Left renal pelvis (tissue), 4 donors: Measurements from ENCODE around the gene CACNA1E. TPM values are rescaled to one million over a fixed set of nuclear protein-coding genes. Genes with fewer than 3 reads are reported as not detected.

ENCODE experiments used
- DNase-seq, 4 donors: peaks; one replicate each; pipeline ENCODE4 v3.0.0-alpha.2; 2013; ENCODE audit warnings: low read depth in 4 of 4, low spot score in 3 of 4
- polyA plus RNA-seq, 4 donors: library from polyadenylated mRNA; unstranded; fragments of 120-200 nt; gene quantifications; one replicate each; pipeline ENCODE4 v1.2.1, GENCODE V29; 2013; ENCODE audit not compliant: insufficient read length in 4 of 4

CACNA1E gene
- polyA plus RNA-seq, 4 donors = 0.19 to 0.47 (median 0.41) TPM

DNA sequence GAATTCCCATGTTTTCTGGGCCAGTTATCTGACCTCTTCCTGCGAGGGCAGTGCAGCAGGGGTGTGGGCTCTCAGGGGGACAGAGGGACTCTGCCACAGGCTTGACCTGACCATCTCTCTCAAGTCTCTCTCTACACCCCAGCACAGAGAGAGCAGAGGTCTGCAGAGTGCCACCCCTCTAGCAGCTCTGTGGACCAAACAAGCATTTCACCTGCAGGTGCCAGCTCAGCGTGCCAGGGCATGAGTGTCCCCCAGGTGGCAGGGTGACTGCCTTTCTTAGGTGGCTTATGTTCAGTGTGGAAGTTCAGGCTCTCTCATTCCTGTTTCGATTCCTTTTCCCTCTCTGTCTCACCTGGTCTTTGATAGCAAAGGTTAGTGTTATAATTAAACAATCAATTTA lies 191.3 kb downstream of the CACNA1E start:
- DNase-seq = no peak

DNA sequence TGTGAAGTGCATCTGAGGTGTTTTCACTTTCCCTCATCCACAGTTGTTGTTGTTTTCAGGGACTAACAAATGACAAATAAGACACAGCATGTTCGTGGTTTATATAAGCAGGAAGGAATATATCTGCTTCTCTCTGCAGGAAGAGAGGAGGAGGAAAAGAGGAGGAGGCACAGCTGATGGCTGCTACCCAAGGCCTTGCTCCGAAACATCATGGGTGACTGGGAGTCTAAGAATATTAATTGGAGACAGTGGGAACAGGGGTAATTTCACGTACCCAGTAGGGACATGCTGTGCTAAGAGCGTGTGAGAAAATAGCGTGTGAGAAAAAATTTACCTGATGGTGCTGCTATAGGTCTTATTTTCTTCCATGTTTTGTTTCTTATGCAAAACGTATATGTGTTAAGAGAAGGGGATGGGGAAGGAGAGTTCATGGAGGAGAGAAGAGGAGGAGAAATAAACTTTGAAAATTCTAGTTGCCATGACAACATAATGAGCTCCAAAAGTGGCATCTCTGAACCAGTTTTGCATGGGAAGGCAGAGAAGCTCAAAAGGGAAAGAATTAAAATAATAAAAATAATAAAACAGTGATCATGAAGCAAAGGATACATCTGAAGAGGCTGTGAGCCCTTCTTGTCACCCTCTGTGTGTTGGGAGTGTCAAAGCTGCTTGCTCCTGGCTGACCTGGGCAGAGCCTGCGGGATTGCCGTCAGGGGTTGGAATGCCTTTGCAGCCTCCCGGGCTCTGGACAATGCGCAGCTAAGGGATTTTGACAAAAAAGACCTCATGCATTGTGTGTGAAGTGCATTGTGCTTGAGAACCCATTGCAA lies 192.0 kb downstream of the CACNA1E start:
- no peak for DNase-seq

DNA sequence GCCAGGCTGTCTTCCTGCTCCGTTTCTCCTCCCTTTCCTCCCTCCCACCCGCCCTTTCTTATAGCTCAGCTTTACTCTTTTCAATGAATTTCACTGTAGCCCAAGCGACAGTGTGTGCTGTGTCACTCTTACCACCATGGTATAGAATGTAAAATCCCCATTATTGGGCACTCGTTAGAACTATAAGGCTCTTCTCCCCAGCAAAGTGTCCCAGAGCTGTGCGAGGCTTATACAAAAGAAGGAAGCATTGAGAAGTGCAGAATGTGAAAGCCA lies 192.5 kb downstream of the CACNA1E start:
- no peak for DNase-seq

DNA sequence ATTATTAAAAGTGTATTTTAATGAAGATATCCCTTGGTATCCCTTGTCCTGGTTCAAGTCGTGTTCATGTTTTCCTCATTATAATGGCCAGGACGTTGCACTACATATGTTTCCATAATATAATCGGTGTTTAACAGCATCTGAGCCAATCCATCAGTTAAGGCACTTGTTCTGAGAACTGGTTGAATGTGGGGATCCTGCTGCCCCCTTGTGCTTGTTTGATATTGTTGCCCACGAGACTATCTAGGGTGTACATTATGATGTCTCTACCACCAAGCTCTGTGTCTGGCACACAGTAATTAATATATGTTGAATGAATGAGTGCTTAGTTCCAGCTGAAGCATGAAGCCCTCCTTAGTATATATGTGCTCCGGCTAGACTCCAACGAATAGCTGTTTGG lies 193.0 kb downstream of the CACNA1E start:
- DNase-seq = peak in 1 of 4 donors; percentile 6

DNA sequence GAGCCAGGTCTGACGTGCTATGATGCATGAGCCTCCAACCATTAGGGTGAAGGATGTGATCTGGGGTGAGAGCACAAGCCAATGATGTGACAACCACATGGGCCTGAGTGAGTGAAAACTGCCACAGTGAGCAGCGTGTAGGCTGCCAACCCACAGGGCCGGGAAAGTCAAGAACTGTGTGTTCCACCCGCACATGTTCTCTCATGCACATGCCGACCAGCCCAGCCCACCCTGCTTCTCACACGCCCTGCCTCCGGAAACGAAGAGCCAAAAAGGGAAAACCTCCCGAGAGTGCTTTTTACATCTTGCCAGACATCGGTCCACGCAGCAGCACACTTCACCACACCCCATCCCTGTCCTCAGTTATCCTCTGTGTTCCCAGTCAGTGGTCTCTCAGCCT lies 197.0 kb downstream of the CACNA1E start:
- no peak for DNase-seq

DNA sequence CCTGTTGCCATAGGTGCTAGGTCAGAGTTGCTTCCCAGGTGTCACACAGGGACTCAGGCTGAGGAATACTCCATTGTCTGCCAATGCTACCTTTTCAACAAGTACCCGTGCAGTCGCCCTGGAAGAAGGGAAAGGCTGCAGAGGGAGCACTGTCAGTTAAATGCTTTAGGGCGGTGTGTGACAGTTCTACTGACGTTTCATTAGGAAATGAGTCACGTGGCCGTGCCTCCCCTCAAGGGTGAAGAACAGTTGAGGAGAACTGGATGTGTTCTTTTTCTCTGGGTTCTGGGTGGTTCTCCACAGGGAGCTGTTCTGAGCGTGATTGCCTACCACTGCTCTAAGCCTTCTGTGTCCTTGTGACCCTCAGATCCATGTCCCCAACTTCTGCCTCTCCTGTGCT lies 197.6 kb downstream of the CACNA1E start:
- DNase-seq = no peak

DNA sequence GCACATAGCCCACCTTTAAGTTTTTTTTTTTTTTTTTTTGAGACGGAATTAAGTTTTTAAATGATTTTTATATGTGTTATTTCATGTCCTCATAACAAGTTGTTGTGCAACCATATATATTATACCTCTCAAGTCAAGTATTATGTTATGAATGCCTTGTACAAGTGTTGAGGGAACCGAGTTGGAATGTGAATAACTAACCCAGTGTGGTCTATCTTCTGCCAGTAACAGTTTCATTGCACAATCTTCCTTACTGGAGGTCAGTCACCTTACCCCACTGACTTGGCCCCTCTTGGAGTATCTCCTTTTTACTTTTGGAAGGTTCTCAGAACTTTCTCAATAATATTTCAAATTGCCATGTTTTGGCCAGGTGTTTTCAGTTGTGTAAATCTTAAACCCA lies 201.9 kb downstream of the CACNA1E start:
- no peak for DNase-seq

DNA sequence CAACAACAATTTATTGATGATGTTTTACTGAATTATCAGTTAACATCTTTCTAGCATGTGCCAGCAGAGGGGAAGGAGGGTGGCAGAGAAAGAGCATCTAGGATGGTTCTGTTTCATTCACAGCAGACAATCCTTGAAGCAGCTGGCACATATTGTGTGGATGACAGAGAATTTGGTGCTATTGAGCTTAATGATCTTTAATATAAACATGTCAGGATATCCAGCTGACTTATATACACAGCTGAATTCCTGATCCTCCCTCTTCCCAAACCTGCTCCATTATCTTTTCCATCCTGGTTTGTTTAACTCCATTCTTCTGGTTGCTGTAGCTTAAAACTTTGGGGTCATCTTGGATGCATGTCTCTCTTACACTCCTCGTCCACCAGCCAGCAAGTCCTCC lies 218.6 kb downstream of the CACNA1E start:
- no peak for DNase-seq

DNA sequence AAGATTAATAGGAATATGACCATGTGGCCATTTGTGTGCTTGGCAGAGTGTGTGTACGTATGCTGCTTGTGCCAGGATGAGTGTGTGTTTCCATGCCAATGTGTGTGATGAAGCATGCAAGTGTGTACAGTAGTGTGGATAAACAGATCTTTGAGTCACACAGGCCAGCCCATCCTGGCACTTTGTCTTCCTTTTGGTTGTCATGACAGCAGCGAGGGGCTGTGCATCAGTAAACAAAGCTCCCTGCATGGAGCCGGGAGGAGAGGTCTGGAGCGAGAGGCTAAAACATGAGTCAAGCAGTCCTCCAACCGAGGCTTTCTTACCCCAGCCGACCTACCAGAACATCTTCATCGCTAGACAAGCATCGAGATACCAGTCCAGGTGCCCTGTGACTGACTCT lies 221.2 kb downstream of the CACNA1E start:
- peak in 1 of 4 donors; percentile 9 for DNase-seq

DNA sequence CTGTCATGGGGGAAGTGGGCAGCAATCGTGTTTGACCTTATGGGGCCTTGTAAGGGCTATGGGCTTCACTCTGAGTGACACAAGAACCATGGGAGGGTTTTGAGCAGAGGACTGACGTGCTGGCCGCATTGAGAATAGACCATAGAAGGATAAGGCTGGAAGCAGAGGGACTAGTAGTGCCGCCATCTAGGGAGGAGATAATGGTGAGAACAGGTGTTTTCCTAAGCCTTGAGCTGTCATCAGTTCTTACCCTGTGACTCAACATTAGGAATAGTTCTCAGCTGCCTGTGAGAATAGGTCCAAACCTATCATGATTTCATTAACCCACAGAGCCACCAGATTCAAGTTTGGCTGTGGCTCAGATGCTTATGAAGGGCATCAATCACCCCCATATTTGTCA lies 228.5 kb downstream of the CACNA1E start:
- no peak for DNase-seq

DNA sequence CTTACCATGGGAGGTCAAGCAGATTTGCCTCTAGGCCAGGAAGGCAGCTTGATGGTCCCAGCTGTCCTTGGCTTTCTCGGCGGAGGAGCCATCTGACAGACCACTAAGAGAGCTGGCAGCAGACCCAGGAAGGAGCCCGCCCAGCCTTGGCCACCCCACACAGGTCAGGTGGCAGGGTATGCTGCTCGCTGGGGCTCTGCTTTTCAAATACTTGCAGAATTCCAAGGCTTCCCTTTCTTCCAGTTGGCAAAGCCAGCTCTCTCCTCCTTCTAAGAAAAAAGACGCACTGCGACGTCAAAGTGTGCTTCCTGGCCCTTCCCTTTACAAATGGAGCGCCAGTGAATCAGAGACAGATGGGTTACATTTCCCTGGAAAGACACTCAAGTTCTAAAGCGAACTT lies 229.4 kb downstream of the CACNA1E start:
- no peak for DNase-seq

DNA sequence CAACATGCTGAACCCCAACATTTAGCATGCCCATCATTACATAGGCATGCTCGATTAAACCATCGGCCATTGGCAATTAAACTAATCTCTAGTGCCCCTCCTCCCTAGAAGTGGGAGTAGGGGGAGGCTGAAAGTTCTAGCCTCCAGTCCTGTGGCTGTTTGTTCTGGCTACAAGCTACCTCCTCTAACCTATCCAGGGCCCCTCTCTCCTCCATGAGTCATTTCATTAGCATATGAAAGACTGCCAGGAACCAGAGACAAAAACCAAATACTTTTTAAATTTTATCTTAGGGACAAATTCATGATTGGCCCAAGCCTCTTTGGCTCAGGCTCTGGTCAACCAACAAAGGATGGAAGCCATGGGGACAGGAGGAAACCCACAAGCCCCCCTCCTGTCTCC lies 231.1 kb downstream of the CACNA1E start:
- no peak for DNase-seq

DNA sequence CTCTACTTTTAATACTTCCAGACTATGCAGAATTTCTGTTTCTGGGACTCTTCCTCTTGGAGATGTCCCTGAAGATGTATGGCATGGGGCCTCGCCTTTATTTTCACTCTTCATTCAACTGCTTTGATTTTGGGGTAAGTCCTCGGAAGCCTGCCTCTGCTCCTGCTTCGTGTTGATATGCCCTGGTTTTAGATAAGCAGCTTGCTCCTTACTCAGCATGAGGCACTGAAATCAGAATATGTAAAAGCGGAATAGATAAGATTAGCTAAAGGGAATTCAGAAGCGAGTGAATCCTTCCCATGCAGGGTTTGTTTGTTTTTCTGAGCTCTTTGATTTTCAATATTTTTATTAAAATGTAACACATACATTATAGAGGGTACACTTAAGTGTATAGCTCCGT lies 234.7 kb downstream of the CACNA1E start:
- DNase-seq = no peak

DNA sequence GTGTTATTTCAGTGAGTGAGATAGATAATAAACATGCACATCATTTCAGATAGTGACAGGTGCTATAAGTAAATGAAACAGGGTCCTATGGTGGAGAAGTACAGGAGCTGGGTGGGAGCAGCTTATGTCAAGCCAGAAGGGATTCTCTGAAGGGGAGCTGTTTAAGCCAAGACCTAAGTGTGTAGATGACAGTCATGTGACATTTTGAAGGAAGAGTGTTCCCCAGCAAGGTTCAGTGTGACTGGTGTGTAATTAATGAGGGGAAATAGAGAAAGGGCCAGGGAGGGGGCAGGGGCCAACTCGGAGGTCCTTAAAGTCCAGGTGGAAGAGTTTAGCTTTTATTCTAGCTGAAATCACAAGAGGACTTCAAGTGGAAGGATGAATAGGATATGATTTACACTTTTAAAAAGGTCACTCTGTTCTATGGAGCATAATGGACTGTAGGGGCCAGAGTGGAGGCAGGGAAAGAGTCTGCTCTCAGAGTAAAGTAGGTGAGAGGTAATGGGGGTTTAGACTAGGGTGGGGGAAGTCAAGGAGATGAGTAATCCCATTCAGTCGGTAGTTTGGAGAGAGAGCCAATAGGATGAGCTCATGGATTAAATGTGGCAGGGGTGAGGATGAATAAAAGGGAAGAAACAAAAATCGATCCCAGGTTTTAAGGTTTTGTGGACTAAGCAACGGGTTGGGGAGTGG lies 243.1 kb downstream of the CACNA1E start:
- DNase-seq = no peak

DNA sequence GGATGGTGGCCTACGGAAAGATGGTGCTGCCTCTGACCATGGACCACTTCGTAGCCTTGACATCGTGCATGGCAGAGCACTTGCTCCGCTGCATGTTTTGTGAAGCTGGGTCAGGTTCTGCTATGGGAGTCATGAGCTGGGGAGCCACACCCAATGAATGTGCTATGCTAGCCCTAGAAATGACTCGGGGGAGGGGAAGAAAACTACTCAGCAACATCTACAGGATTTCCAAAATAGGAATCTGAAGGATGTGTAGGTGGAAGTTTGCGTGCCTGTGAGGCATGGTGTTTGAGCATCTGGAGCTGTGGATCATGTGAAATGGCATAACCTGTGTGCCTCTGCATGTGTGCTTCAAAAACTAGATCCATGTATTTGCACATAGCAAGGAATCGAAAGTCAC lies 247.3 kb downstream of the CACNA1E start:
- no peak for DNase-seq

DNA sequence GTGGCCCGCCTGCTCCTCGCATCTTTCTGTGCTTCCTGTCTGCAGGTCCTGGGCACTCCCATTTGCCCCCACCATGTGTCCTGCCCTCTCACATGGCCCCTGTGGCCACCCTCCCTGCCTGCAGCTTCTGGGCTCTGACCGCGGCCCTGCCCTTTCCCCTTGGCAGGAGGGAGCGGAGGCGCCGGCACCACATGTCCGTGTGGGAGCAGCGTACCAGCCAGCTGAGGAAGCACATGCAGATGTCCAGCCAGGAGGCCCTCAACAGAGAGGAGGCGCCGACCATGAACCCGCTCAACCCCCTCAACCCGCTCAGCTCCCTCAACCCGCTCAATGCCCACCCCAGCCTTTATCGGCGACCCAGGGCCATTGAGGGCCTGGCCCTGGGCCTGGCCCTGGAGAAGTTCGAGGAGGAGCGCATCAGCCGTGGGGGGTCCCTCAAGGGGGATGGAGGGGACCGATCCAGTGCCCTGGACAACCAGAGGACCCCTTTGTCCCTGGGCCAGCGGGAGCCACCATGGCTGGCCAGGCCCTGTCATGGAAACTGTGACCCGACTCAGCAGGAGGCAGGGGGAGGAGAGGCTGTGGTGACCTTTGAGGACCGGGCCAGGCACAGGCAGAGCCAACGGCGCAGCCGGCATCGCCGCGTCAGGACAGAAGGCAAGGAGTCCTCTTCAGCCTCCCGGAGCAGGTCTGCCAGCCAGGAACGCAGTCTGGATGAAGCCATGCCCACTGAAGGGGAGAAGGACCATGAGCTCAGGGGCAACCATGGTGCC lies 249.1 kb downstream of the CACNA1E start:
- DNase-seq = no peak

DNA sequence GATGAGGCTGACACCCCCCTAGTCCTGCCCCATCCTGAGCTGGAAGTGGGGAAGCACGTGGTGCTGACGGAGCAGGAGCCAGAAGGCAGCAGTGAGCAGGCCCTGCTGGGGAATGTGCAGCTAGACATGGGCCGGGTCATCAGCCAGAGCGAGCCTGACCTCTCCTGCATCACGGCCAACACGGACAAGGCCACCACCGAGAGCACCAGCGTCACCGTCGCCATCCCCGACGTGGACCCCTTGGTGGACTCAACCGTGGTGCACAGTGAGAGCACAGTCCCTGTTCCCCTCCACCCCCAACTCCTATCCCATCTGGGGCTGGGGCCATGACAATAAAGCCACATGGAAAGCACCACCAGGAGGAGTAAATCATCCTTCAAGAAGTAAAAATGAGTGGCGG lies 250.2 kb downstream of the CACNA1E start:
- DNase-seq = no peak

DNA sequence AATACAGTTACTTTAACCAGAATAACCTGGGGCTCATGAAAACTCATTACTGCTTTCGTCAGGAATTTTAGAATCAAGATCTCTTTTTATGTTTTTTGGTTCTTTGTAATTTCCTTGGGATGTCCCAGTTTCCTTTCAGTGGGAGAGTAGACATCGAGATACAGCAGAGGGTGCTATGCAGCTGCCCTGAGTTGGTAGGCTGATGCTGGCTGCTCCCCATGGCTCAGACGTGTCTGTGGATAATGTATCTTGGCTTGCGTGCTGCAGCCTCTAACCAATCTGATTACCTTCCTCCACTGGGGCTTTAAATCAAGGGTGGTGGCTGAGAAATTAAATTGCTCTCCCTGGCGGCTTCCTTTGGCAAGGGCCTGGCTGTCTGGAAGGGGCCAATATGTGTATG lies 253.7 kb downstream of the CACNA1E start:
- no peak for DNase-seq

DNA sequence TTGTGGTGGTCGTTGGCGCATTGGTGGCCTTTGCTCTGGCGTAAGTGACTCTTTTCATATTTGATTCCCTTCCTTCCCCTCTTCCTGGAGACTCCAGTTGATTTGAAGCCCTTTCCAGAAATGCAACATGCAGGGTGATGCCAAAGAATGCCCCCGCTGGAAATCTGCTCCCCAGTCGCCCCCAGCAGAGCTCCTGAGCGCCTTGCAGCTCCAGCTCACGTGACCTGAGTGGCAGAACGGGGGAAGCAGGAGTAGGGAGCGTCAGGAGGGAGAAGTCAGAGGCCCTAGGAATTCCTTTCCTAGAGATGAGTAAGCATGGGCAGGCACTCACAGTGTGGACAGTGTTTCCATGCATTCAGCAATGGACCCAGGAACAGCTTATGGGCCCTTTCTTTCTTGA lies 255.9 kb downstream of the CACNA1E start:
- no peak for DNase-seq

DNA sequence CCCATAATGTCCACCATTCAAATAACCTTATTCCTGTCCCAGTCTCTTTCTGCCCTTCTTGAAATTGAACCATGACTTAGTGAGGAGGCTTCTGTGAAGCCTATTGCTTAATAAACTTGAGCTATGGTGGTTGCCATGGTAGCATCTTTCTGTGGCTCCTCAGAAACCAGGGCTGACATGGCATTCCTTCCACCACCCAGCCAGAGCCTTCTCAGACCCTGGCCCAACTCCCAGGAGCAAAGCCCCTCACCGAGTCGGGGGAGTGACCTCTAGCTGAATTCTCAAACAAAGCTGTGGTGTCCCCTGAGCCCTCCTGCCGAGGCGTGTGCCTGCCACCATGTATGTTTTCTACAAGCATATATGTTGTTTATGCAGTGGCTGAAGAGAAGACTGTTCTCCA lies 259.1 kb downstream of the CACNA1E start:
- no peak for DNase-seq

DNA sequence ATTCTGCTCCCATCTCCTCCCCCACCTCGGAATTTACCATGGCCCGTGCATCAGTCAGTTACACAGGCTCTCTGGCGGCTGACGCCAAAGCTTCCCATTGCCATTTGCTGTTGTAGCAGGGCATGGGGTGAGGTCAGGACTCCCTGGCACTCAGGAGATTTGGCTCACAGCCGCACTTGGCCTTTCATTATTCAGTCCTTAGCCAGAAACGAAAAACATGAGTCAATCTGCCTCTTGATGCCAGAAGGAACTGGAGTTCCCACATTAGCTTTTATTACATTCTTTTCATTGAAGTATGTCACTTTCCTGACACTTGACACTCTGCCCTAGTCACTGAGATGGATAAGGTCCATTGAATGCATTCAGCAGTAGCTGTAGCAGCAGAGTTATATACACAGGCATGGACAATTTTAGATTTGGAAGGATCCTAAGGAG lies 260.6 kb downstream of the CACNA1E start:
- DNase-seq = no peak

DNA sequence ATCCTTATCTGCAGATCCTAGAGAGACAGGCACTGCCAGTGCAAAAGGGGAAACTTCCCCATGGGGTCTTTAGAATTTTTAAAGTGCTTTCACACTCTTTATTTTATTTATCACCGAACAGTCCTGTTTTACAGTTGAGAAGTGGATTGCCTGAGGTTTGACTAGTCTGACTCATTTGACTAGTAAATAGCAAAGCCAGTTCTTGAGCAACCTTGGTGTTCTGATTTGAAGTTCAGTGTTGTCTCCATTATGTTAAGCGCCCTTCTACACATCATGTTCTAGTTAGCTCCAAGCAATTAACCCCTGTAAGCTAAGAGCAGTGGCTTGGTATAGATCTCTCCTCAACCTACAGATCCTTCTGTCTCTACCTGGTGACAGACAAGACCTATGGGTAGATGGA lies 262.9 kb downstream of the CACNA1E start:
- no peak for DNase-seq
